Tibial nerve (tissue), 4 donors: Measurements from ENCODE around the gene RPLP1.

Experiments
- CTCF ChIP-seq, 5 experiments: fragments of 200-600 bp in 3 of 5; fragments of 450-650 bp in 2 of 5; sonication (generic) in 3 of 5; IDR thresholded peaks; one replicate each; pipeline ENCODE4 v1.5.1; 2016 to 2019; ENCODE audit warnings: antibody characterized with exemption in 5 of 5, mild to moderate bottlenecking in 3 of 5, moderate library complexity in 2 of 5
- EP300 ChIP-seq, 2 donors: sonication (generic); formaldehyde crosslinking; IDR thresholded peaks; one replicate each; pipeline ENCODE4 v1.6.1; 2017; ENCODE audit warnings: antibody characterized with exemption in 2 of 2, mild to moderate bottlenecking in 1 of 2
- POLR2A ChIP-seq, 2 donors: fragments of 450-650 bp; IDR thresholded peaks; one replicate each; pipeline ENCODE4 v1.6.1; 2017; ENCODE audit warnings: antibody characterized with exemption in 2 of 2, mild to moderate bottlenecking in 2 of 2, moderate library complexity in 2 of 2

DNA sequence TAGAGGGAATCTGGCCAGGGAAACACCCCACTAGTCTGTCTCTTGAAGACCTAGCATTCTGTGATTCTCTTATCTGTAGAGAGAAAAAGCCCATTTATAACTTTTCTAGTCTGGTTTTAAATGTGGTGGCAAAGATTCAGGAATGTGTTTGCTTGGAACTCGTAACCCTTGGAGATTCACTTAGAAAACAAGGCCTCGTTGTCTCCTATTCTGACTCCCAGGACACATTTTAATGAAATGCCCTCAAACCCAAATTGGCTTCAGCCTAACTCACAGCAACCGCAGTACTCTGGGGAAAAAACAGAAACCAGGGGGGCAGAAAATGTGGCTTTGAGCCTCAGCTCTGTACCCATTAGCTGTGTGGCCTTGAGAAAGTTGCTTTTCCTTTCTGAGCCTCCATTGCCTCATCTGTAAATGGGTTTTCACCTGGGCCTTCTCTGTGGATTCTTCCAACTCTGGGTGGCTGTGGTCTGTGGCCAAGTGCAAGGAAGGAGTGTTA lies 36.5 kb downstream of the RPLP1 start:
- TF ChIP-seq CTCF (IDR thresholded peaks at IDR 0.05) = no peak
- peak; percentile 21 to 66 for TF ChIP-seq EP300 (IDR thresholded peaks at IDR 0.05)
- TF ChIP-seq POLR2A (IDR thresholded peaks at IDR 0.05) = no peak
